ENCODE data around the gene JPT2.
"Not testable (repeated sequence)": the region's sequence is repeated elsewhere in the genome, so short reads cannot be mapped to it uniquely, and the experiment has no call there.

The JPT2 gene

DNA sequence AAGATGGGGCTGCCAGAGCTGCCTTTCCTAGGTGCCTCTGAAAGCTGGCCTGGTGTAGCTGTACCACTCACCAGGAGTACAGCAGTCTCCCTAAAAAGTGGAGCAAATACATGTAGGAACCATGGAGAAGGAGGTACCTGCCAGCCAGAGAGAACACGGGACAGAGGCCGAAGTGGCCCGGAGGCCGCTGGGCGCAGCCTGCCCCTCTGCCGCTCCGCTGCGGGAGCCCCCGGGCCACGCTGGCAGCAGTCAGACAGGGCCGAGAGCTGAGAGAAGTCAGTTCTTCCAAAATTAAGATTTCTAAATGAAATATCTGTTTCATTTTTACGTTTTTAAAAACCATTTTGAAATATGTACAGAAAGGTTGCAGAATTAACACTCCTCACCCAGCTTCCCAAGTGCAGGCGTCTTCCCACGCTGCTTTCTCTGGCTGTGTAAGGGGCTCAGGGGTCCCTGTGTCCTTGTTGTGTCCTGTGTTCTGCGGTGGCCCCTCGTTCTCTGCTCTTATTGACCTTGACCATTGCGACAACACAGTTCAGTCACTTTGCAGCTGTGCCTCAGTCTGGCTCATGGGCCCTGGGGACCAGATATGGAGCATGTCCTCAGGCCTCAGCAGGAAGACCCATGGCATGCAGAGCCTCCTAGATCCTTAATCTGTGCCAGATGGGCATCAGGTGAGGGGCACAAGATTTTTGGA lies 32.9 kb downstream of the JPT2 start:
- no peak for DNase-seq

DNA sequence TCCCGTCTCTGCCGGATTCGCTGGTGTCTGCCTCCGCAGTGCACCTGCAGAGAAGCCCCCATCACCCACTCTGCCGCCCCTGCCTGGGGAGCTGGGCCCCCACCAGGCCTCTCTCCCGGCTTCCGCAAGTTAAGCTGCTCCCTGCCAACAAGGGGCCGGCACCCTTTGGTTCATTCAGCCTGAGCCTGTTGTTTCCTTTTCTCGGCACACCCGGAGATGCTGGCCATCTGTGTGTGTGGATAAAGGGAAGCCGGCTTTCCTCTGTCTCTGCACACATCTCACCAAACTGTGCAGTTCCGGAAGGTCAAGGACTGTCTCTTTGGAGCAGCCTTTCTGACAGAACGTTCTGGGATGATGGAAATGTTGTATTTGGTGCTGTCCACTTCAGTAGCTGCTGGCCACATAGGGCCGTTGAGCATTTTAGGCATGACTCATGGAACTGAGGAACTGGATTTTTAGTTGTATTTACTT lies 34.7 kb downstream of the JPT2 start:
- no peak for DNase-seq

DNA sequence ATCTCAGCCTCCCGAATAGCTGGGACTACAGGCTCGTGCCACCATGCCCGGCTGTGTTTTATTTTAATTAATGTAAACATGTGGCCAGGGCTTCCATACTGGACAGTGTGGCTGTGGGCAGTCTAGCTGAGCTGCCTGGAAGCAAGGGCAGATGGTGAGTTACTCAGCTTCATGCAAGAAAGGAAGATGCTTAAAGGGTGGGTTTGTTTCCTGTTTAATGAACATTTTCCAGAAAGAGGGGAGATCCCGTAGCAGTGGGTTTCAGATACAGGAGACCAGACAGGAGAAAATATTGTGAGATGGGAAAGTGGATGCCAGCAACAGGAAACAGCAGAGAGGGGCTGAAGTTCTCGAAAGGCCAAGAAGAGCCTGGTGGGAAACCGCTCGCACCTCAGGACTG lies 35.3 kb downstream of the JPT2 start:
- no peak for DNase-seq

DNA sequence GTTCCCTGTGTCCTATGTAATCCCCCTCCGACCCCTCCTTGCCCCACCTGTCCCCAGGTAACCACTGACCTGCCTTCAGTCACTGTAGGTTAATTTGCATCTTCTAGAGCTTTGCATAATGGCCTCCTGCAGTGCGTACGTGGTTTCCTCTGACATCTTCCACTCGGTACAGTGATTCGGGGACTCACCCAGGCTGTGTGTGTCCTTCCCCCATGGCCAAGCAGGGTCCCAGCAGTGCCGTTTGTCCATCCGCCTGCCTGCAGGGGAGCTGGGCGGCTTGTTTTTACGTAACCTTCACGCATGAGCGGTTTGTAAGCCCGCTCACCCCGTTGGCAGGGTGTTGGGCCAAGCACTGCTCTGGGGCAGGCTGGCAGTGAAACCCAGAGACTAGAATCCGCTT lies 35.9 kb downstream of the JPT2 start:
- no peak for DNase-seq

DNA sequence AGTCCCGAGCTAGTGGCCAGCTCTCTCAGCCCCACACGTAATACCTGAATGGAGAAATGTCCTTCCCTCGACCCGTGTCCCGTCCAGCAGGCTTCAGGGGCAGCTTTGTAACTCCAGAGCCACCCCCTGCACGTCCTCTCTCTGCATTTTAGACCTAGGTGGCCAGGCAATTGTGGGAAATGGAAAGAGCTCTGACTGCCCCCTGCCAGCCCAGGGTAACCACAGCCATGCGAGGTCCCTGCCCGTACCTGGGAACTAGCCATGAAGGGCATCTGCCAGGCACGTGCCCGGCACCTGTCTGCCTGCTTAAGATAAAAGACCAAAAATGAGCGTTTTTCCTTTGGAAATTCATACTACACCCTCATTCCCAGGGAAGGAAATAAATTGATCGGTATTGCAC lies 37.1 kb downstream of the JPT2 start:
- DNase-seq, result no peak

DNA sequence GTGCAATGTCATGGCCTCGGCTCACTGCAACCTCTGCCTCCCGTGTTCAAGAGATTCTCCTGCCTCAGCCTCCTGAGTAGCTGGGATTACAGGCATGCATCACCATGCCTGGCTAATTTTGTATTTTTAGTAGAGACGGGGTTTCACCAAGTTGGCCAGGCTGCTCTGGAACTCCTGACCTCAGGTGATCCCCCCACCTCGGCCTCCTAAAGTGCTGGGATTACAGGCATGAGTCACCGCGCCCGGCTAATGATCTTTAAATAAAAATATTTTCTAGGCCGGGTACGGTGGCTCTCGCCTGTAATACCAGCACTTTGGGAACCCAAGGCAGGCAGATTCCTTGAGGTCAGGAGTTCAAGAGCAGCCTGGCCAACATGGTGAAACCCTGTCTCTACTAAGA lies 40.2 kb downstream of the JPT2 start:
- not testable (repeated sequence) for DNase-seq

DNA sequence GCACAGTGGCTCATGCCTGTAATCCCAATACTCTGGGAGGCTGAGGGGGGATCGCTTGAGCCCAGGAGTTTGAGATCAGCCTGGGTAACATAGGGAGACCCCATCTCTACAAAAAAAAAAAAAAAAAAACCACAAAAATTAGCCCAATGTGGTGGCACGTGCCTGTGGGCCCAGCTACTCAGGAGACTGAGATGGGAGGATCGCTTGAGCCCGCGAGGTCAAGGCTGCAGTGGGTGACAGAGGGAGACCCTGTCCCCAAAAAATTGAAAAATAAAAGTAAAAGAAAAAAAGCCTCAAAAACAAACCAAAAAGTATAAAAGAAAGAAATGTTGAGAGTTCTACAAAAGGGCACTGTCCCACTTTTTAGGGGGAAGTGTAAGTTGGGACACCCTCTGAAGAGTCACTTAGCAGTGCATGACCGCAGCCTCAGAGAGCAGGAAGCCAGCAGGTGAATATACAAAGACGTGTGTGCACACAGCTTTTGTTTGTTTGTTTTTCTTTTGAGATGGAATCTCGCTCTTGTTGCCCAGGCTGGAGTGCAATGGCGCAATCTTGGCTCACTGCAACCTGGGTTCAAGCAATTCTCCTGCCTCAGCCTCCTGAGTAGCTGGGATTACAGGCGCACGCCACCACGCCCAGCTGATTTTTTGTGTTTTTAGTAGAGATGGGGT lies 41.6 kb downstream of the JPT2 start:
- not testable (repeated sequence) for DNase-seq

DNA sequence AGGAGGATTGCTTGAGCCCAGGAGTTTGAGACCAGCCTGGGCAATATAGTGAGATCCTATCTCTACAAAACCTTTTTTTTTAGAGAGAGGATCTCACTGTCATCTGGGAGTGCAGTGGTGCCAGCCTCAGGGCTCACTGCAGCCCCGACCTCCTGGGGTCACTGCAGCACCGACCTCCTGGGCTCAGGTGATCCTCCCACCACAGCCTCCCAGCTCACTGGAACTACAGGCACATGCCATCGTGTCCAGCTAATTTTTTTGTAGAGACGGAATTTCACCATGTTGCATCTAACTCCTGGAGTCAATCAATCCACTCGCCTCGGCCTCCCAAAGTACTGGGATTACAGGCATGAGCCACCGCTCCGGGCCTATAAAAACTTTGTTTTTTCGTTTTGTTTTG lies 43.3 kb downstream of the JPT2 start:
- no peak for DNase-seq

DNA sequence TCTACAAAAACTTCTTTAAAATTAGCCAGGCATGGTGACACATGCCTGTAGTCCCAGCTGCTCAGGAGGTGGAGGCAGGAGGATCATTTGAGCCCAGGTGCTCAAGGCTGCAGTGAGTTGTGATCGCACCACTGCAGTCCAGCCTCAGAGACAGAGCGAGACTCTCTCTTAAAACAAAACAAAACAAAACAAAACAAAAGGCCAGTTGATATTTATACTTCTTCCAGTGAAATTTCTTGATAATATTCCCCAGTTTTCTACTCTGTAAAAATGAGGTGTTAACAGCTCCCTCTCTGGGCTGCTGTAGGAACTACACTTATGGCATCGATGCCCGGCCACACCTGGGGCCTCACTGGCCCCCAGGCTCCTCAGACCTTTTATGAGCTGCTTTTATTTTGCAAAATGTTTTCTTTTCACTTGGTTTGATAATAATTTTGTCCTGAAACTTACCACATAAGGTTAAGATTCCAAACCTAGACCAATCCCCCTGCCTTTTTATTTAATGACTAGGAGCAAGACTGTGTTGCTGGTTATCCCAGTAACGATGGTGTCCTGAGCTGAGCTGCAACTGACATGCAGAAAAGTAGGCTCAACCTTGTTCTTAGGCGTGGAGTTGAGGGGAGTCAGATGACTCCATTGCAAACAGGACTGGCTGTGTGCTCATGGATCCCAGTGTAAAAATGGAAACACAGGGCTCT lies 45.5 kb downstream of the JPT2 start:
- no peak for DNase-seq

DNA sequence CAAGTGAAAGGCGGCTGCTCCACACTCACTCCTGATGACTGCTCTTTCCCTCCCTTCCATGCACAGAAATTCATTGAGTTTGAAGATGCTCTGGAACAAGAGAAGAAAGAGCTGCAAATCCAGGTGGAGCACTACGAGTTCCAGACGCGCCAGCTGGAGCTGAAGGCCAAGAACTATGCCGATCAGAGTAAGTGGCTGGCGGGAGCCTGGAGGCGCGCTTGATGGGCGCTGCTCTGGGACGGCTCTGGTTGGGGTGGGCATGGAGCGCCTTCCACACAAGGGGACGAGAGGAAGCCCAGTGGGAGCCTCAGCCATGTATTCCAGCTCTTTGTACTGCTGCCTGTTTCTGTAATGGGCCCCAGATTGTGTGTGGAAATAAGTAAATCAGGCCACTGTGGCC lies 46.4 kb downstream of the JPT2 start:
- no peak for DNase-seq

DNA sequence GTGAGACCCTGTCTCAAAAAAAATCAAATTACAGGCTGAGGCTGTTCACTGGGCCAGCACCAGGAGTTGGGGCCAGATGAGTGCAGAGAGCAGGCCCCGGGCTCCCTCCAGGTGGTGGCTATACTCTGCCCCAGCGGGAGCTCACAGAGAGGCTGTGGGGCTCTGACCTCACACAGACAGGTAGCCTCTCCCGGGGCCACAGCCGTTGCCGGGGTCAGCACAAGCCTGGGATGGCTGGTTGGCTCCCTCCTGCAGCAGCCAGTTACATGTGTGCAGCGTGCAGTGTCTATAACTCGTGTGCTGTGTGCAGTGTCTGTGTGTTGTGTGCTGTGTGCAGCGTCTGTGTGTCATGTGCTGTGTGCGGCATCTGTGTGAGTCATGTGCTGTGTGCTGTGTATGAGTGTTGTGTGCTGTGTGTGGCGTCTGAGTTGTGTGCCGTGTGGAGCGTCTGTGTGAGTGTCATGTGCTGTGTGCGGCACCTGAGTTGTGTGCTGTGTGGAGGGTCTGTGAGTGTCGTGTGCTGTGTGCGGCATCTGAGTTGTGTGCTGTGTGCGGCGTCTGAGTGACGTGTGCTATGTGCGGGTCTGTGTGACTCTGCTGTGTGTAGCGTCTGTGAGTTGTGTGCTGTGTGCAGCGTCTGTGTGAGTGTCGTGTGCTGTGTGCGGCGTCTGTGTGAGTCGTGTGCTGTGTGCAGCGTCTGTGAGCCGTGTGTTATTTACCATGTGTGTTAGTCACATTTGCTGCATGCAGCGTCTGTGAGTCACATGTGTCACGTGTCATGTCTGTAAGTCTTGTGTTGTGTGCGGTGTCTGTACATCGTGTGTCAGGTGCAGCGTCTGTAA lies 48.8 kb downstream of the JPT2 start:
- no peak for DNase-seq

DNA sequence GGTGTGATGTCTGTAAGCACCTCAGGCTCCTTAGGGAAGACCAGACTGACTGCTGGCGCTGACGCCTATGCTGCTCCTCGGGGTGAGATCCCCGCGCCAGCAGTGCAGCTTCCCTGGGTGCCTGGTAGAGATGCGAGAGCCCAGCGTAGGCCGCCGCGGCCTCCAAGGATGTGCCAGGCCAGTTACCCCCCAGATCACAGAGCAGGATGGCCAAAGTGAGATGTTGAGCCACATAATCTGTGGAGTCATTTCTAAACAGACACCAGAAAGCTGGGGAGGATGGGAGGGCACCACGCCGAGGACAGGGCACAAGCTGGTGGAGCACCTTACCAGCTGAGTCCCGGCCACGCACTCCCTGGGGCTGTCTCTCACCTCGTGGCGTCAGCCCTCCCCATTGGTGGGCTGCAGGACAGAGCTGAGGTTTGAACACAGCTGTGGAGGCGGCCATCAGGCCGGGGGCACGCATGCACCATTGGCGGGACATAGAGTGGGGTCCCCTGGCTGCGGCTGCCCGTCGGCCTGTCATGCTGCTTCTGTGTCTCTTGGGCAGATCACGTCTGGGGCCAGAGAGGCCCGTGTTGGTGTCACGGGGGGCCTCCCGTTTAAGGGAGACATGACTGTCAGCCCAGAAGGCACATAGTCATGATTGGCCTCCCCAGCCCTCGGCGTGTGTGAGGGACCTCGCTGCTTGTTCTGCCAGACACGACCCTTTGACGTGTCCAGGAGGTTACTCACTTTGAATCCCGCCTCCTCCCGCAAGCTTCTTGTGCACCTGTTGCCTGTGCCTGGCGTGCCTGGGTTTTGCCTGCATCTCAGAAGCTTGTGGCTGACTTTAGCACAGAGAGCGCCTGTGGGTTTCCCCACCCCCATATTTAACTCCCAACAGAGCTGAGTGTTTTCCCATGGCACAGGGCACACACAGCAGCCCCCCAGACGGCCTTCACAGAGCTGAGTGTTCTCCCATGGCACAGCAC lies 49.9 kb downstream of the JPT2 start:
- DNase-seq, result no peak

DNA sequence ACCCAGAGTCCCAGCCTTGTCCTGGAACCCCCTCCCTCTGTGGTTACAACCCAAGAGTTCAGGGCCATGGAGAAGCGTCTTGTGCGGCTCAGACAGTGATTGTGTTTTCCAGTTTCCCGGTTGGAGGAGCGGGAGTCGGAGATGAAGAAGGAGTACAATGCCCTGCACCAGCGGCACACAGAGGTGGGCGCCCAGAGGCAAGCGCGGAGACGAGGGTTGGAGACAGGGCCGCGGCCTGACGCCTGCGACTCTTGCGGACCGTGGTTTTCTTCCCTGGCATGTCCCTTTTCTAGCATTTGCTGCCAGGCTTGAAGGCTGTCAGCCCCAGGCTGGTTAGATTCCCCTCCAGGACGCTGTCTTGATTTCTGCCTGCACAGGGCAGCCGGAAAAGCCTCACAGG lies 50.9 kb downstream of the JPT2 start:
- no peak for DNase-seq

DNA sequence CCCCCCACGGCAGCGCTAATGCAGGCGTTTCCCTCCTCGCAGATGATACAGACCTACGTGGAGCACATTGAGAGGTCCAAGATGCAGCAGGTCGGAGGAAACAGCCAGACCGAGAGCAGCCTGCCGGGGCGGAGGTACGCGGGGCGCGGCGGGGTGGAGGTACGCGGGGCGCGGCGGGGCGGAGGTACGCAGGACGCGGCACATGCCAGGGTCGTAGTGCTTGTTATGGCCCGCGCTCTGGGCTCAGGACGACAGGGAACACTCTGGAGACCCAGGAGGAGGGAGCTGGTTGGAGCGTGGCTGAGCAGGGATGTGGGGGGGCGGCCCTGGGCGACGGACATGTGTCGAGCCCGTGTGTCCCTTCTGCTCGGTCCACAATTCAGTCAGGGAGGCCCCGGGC lies 51.4 kb downstream of the JPT2 start:
- DNase-seq, result no peak

DNA sequence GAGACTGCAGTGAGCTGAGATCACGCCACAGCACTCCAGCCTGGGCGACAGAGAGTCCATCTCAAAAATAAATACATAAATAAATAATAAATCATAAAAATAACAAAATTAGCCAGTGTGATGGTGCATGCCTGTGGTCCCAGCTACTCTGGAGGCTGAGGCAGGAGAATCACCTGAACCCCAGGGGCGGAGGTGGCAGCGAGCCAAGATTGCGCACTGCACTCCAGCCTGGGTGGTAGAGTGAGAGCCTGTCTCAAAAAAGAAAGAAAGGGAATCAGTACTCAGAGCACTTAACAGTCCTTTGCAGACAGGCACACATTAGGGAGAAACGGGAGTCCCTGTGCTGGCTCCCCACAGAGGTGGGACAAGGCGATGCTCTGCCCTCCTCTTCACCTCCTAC lies 53.0 kb downstream of the JPT2 start:
- no peak for DNase-seq

DNA sequence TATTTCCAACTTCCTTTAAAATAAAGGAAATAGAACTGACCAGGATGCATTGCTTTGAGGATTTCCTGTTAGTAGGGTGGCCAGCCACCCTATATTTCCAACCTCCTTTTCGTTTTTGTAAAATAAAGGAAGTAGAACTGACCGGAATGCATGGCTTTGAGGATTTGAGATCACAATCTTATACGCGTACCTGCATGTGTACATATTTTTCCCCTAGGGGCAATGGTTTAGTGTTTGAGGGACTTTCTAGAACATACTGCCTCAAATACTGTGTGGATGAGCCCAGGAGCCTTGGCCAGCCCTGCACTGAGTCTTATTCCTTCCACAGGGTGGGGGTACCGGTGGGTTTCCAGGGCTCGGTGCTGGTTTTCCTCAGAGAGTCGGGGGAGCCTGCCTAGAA lies 53.5 kb downstream of the JPT2 start:
- DNase-seq, result no peak

DNA sequence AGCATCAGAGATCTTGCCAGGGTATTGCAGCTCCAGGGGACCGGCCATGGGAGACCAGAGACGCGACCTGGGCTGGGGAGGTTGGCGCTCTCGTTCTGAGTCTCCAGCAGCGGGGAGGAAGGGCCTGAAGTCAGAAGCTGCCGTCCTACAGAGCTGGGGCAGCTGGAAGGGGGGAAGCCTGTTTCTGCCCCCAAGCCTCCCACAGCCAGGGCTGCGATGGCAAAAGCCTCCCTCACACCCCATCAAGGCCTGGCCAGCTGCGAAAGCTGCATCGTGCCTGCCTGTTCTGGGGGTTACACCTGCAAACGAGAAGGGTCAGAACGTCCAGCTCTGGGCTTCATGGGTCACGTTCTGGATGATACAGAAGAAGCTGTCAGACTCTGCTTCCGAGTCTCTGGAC lies 54.0 kb downstream of the JPT2 start:
- DNase-seq, result no peak

DNA sequence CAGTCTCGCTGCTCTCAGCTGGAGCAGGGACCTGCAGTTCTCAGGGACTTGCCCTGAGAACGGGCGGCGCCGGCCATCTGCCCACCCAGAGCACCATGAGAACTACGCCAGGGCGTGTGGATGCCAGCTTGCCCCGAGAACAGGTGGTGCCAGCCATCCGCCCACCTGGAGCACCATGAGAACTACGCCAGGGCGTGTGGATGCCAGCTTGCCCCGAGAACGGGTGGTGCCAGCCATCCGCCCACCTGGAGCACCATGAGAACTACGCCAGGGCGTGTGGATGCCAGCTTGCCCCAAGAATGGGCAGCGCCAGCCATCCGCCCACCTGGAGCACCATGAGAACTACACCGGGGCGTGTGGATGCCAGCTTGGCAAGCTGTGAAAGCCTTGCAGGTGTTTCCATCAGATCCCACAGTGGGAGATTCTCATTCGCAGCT lies 54.5 kb downstream of the JPT2 start:
- DNase-seq, result not testable (repeated sequence)

DNA sequence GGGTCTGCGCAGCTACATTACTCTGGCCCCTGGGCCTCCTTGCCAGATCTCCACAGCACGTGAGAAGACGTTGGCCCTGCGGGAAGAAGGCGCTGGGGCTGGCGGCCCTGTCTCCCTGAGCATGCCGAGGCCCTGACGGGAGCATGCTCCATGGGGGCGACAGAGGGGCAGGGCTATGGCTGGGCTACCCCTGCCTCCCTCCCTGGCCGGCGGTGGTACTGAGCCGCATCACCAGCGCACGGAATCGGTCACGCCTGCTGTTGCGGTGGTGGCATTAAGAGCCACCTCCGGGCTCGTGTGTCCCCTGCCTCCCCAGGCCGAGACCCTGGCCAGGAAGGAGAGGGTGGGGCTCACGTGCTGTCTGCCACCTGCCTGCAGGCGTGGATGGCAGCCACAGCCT lies 56.0 kb downstream of the JPT2 start:
- DNase-seq, result no peak

DNA sequence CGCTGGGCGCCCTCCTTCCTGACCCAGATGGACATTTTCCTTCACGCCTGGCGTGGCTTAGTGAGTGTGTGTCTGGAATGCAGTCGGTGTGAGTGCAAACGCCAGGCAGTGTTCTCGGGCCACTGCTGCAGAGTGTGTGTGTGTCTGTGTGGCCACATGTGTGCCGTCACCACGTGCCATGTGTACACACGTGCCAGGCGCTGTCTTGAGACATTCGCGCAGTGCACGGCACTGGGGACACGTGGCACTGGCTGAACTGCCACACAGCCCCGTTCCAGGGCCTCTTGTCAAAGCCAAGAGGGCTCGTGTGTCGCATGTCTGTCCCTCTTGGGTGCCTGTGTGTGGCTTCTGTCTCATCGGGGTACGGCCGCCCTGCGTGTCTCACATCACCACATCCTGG lies 56.7 kb downstream of the JPT2 start:
- no peak for DNase-seq

DNA sequence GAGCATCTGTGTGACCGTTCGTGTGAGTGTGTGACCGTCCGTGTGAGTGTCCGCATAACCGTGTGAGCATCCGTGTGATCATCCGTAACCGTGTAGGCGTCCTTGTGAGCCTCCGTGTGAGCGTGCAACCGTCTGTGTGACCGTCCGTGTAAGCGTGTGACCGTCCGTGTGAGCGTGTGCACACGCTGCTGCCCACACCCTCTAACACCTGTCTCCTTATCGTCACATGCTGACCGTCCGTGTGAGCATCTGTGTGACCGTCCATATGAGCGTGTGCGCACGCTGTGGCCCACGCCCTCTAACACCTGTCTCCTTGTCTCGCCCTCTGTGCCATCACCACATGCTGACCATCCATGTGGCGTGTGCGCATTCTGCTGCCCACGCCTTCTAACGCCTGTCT lies 62.2 kb downstream of the JPT2 start:
- no peak for DNase-seq
